ENCODE results near the gene AKT3.

- no peak for TF ChIP-seq CTCF (IDR thresholded peaks at IDR 0.05)
- no peak for TF ChIP-seq POLR2A (IDR thresholded peaks at IDR 0.05)
These were observed 133.1 kb downstream of the AKT3 start for GRCh38 chr1:243716906-243717305.

All from heart left ventricle (tissue), 13 donors.